ENCODE measurements around the gene RUBCN.

Gene RUBCN

GRCh38 chr3:197709135-197709534, 27.6 kb downstream of the RUBCN start:
- H3K4me3 ChIP-seq (ENCODE audit: low read depth, low read length): no peak overlapping the region
- DNase-seq (ENCODE audit: low read depth): peak; percentile 49
- TF ChIP-seq CTCF (IDR thresholded peaks at IDR 0.05; ENCODE audit: low read depth, low read length, missing control alignments): no peak

- no peak for DNase-seq (ENCODE audit: low read depth)
These were observed 30.0 kb downstream of the RUBCN start for GRCh38 chr3:197706658-197707057.

GRCh38 chr3:197701841-197702240, 34.9 kb downstream of the RUBCN start:
- H3K4me3 ChIP-seq (ENCODE audit: low read depth, low read length): no peak overlapping the region
- TF ChIP-seq CTCF (IDR thresholded peaks at IDR 0.05; ENCODE audit: low read depth, low read length, missing control alignments): no peak
- no peak for DNase-seq (ENCODE audit: low read depth)

More at GRCh38 chr3:197706658-197707057, 30.0 kb downstream of the RUBCN start:
- no peak overlapping the region for H3K4me3 ChIP-seq (ENCODE audit: low read depth, low read length)
- no peak for TF ChIP-seq CTCF (IDR thresholded peaks at IDR 0.05; ENCODE audit: low read depth, low read length, missing control alignments)

- no peak for DNase-seq (ENCODE audit: low read depth)
- H3K4me3 ChIP-seq (ENCODE audit: low read depth, low read length): no peak overlapping the region
- TF ChIP-seq CTCF (IDR thresholded peaks at IDR 0.05; ENCODE audit: low read depth, low read length, missing control alignments): no peak
These were observed 36.6 kb downstream of the RUBCN start for GRCh38 chr3:197700095-197700494.

- TF ChIP-seq CTCF (IDR thresholded peaks at IDR 0.05; ENCODE audit: low read depth, low read length, missing control alignments): no peak
- H3K4me3 ChIP-seq (ENCODE audit: low read depth, low read length): no peak overlapping the region
- DNase-seq (ENCODE audit: low read depth): no peak
These were observed 39.3 kb downstream of the RUBCN start for GRCh38 chr3:197697355-197697754.

GRCh38 chr3:197694251-197694650, 42.5 kb downstream of the RUBCN start:
- H3K4me3 ChIP-seq (ENCODE audit: low read depth, low read length): no peak overlapping the region
- no peak for DNase-seq (ENCODE audit: low read depth)
- no peak for TF ChIP-seq CTCF (IDR thresholded peaks at IDR 0.05; ENCODE audit: low read depth, low read length, missing control alignments)

GRCh38 chr3:197692641-197693040, 44.1 kb downstream of the RUBCN start:
- DNase-seq (ENCODE audit: low read depth): no peak
- H3K4me3 ChIP-seq (ENCODE audit: low read depth, low read length): no peak overlapping the region
- no peak for TF ChIP-seq CTCF (IDR thresholded peaks at IDR 0.05; ENCODE audit: low read depth, low read length, missing control alignments)

All from GM12864 (cell line).